Measurements from ENCODE around the gene ANK3.

ANK3 gene

DNA sequence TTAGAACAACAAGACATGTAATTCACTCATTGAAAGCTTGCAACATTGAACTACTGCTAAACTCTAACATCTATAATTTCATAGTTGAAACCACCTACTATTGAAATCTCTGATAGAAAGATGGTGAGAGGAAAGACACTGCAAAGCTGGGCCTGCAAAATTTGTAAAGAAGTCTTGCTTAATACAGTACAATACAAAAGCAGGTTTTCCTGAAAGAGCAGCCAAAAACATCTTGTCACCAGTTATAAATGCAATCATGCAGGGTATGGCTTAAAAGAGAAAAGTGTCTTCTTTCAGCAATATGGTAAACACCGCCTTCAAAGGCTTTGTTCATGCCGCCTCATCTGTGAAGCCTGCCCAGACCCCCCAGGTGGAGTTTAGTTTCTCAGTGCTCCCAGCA is 109.2 kb downstream of the ANK3 start:
- H3K4me3 ChIP-seq (ENCODE audit: low read depth, low read length): no peak overlapping the region
- DNase-seq: no peak
- H3K27ac ChIP-seq: no peak overlapping the region
- no peaks in the 10 kb centered on the region for H3K36me3 ChIP-seq
- no peak for TF ChIP-seq CTCF (IDR thresholded peaks at IDR 0.05; ENCODE audit: low read depth, low read length)
- H3K9me3 ChIP-seq (ENCODE audit: severe bottlenecking): no peaks in the 10 kb centered on the region
- H3K27me3 ChIP-seq (ENCODE audit: insufficient read depth, low read depth, severe bottlenecking): no peaks in the 10 kb centered on the region

DNA sequence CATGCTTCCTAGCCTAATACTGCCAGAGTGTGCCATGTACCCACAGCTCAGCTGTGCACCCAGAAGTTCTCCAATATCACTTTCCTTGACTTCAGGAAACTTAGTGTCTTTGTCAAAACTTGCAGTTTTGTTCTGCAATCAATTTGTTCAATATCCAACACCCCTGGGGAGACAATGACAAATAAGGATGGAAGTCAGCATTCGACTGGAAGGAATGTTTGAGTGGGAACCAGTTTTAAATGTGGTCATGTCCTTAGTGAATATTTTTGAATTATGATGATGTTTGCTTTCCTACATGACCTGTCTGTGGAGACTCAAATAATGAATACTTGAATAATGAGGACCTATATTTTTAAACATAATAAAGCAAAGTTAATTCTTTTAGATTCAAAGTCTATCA is 112.0 kb downstream of the ANK3 start:
- no peaks in the 10 kb centered on the region for H3K36me3 ChIP-seq
- TF ChIP-seq CTCF (IDR thresholded peaks at IDR 0.05; ENCODE audit: low read depth, low read length): no peak
- no peaks in the 10 kb centered on the region for H3K9me3 ChIP-seq (ENCODE audit: severe bottlenecking)
- no peak overlapping the region for H3K4me3 ChIP-seq (ENCODE audit: low read depth, low read length)
- H3K27ac ChIP-seq: no peak overlapping the region
- DNase-seq: no peak
- H3K27me3 ChIP-seq (ENCODE audit: insufficient read depth, low read depth, severe bottlenecking): no peaks in the 10 kb centered on the region

DNA sequence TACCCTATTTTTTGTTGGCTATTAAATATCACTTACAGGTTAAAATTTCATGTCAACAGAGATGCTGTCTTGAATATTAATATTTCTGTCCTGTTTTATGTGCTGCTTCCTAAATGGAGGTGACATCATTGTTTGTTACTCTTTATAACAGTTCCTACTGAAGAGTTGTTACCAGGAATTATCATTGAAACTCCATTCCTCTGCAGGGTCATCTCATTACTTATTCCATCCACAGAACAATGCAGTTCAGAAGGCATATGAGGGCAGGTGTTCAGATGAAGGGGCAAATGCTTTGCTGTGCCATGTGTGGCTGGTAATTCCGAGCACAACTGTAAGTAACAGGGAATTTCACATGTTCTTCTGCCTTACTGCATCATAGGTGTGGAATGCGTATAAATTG is 113.4 kb downstream of the ANK3 start:
- TF ChIP-seq CTCF (IDR thresholded peaks at IDR 0.05; ENCODE audit: low read depth, low read length): no peak
- no peaks in the 10 kb centered on the region for H3K9me3 ChIP-seq (ENCODE audit: severe bottlenecking)
- no peaks in the 10 kb centered on the region for H3K36me3 ChIP-seq
- no peaks in the 10 kb centered on the region for H3K27me3 ChIP-seq (ENCODE audit: insufficient read depth, low read depth, severe bottlenecking)
- H3K27ac ChIP-seq: no peak overlapping the region
- no peak for DNase-seq
- H3K4me3 ChIP-seq (ENCODE audit: low read depth, low read length): no peak overlapping the region

- Histone ChIP-seq H3K27me3 (ENCODE audit: insufficient read depth, low read depth, severe bottlenecking) (no peaks in the 10 kb centered on the region), H3K27ac (no peak overlapping the region), H3K36me3 (no peaks in the 10 kb centered on the region), H3K4me3 (ENCODE audit: low read depth, low read length) (no peak overlapping the region), H3K9me3 (ENCODE audit: severe bottlenecking) (no peaks in the 10 kb centered on the region)
- no peak for DNase-seq
- TF ChIP-seq CTCF (IDR thresholded peaks at IDR 0.05; ENCODE audit: low read depth, low read length): no peak
These were observed 118.2 kb downstream of the ANK3 start for GRCh38 chr10:60271319-60272040.

DNA sequence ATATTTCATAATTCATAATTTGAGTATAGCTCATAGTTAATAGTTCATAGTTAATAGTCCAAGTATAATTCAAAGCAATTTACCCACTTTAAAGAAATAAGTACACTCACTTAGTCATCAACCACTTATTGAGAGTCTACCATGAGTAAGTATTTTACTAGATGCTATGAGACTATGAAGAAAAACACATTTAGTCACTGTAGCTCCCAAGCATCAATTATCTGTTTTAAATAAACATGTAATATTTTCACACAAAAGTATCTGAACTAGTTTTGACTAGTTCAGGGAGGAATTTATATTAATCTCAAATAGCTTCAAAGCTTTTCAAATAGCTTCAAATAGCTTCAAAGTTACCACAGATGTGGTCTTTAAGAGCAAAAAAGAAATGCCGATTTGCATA is 119.2 kb downstream of the ANK3 start:
- no peak overlapping the region for H3K27ac ChIP-seq
- H3K27me3 ChIP-seq (ENCODE audit: insufficient read depth, low read depth, severe bottlenecking): no peaks in the 10 kb centered on the region
- no peaks in the 10 kb centered on the region for H3K36me3 ChIP-seq
- no peaks in the 10 kb centered on the region for H3K9me3 ChIP-seq (ENCODE audit: severe bottlenecking)
- DNase-seq: no peak
- TF ChIP-seq CTCF (IDR thresholded peaks at IDR 0.05; ENCODE audit: low read depth, low read length): no peak
- H3K4me3 ChIP-seq (ENCODE audit: low read depth, low read length): no peak overlapping the region

- no peaks in the 10 kb centered on the region for H3K9me3 ChIP-seq (ENCODE audit: severe bottlenecking)
- no peaks in the 10 kb centered on the region for H3K27me3 ChIP-seq (ENCODE audit: insufficient read depth, low read depth, severe bottlenecking)
- TF ChIP-seq CTCF (IDR thresholded peaks at IDR 0.05; ENCODE audit: low read depth, low read length): no peak
- DNase-seq: no peak
- no peak overlapping the region for H3K4me3 ChIP-seq (ENCODE audit: low read depth, low read length)
- H3K36me3 ChIP-seq: no peaks in the 10 kb centered on the region
- H3K27ac ChIP-seq: no peak overlapping the region
These were observed 121.9 kb downstream of the ANK3 start for GRCh38 chr10:60267802-60268201.

Measured in WERI-Rb-1 (cell line).